Measurements from ENCODE around the gene ZNF217.
"Not testable (repeated sequence)": the region's sequence is repeated elsewhere in the genome, so short reads cannot be mapped to it uniquely, and the experiment has no call there.

ZNF217 gene

DNA sequence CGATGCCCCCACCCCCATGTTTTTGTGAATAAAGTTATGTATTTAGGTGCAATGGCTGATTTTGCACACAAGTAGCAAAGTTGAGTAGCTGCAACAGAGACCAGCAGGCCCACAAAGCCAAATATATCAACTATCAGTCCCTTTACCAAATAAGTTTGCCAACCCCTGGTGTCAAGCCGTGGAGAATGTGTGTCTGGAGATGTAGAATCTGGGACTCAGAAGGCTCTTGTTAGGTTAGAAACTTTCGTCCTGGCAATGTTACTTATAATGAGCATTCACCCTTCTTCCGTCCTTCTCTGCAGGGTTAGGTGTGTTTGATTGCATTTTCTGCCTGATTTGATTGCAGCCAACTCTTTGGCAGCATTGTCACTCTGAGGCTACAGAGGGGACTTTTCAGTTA lies 57.8 kb downstream of the ZNF217 start:
- no peak for DNase-seq (ENCODE audit: low read depth)

GRCh38 chr20:53534037-53534436 lies 59.6 kb downstream of the ZNF217 start:
- TF ChIP-seq, protein P1, sequence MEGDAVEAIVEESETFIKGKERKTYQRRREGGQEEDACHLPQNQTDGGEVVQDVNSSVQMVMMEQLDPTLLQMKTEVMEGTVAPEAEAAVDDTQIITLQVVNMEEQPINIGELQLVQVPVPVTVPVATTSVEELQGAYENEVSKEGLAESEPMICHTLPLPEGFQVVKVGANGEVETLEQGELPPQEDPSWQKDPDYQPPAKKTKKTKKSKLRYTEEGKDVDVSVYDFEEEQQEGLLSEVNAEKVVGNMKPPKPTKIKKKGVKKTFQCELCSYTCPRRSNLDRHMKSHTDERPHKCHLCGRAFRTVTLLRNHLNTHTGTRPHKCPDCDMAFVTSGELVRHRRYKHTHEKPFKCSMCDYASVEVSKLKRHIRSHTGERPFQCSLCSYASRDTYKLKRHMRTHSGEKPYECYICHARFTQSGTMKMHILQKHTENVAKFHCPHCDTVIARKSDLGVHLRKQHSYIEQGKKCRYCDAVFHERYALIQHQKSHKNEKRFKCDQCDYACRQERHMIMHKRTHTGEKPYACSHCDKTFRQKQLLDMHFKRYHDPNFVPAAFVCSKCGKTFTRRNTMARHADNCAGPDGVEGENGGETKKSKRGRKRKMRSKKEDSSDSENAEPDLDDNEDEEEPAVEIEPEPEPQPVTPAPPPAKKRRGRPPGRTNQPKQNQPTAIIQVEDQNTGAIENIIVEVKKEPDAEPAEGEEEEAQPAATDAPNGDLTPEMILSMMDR (IDR thresholded peaks at IDR 0.05; ENCODE audit: low read length, missing control alignments) = no peak
- DNase-seq (ENCODE audit: low read depth) = no peak
- H3K4me3 ChIP-seq (replicated peaks; ENCODE audit: low read depth, low read length) = no peak overlapping the region

More for the DNA sequence above, 57.8 kb downstream of the ZNF217 start:
- TF ChIP-seq, protein P1 (IDR thresholded peaks at IDR 0.05; ENCODE audit: low read length, missing control alignments) = no peak
- H3K4me3 ChIP-seq (replicated peaks; ENCODE audit: low read depth, low read length) = no peak overlapping the region

DNA sequence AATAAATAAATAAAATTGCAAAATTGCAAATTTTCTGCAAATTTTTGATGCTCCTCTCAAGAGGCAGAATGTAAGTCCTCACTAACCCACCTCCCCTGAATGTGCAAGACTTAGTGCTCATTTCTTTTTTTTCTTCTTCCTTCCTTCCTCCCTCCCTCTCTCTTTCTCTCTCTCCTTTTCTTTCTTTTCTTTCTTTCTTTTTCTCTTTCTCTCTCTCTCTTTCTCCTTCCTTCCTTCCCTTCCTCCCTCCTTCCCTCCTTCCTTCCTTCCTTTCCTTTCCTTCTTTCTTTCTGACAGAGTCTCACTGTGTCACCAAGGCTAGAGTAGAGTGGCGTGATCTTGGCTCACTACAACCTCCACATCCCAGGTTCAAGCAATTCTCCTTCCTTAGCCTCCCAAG lies 60.1 kb downstream of the ZNF217 start:
- TF ChIP-seq, protein P1 (IDR thresholded peaks at IDR 0.05; ENCODE audit: low read length, missing control alignments) = no peak
- H3K4me3 ChIP-seq (replicated peaks; ENCODE audit: low read depth, low read length) = no peak overlapping the region
- no peak for DNase-seq (ENCODE audit: low read depth)

DNA sequence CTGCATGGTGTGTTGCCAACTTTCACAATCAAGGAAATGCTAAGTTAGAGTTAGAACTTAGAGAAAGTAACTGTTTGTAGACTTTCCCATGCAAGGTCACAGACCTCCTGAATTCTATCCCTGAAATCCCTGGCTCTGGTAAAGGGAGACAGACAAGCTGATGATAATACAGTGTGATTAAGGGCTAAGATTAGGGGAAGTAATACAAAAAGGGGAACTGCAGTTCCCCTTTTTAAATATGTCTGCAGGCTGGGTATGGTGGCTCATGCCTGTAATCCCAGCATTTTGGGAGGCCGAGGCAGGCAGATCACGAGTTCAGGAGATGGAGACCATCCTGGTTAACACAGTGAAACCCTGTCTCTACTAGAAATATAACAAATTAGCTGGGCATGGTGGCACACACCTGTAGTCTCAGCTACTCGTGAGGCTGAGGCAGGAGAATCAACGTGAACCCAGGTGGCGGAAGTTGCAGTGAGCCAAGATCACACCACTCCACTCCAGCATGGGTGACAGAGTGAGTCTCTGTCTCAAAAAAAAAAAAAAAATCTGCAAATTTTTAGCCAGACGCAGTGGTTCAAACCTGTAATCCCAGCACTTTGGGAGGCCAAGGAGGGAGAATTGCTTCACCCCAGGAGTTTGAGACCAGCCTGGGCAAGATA lies 60.9 kb downstream of the ZNF217 start:
- DNase-seq (ENCODE audit: low read depth); H3K4me3 ChIP-seq (replicated peaks; ENCODE audit: low read depth, low read length): not testable (repeated sequence)

DNA sequence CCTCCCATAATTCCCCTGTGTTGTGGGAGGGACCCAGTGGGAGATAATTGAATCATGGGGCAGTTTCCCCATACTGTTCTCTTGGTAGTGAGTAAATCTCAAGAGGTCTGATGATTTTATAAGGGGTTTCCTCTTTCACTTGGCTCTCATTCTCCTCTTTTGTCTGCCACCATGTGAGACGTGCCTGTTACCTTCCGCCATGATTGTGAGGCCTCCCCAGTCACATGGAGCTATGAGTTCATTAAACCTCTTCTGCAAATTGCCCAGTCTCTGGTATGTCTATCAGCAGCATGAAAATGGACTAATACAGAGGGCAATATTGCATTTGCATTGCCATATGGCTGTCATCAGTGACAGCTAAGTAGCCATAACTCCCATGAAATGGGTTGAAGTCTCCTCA lies 63.2 kb downstream of the ZNF217 start:
- H3K4me3 ChIP-seq (replicated peaks; ENCODE audit: low read depth, low read length) = no peak overlapping the region
- TF ChIP-seq, protein P1 (IDR thresholded peaks at IDR 0.05; ENCODE audit: low read length, missing control alignments) = no peak
- no peak for DNase-seq (ENCODE audit: low read depth)

- no peak for DNase-seq (ENCODE audit: low read depth)
These were observed 64.0 kb downstream of the ZNF217 start for GRCh38 chr20:53529658-53530057.

DNA sequence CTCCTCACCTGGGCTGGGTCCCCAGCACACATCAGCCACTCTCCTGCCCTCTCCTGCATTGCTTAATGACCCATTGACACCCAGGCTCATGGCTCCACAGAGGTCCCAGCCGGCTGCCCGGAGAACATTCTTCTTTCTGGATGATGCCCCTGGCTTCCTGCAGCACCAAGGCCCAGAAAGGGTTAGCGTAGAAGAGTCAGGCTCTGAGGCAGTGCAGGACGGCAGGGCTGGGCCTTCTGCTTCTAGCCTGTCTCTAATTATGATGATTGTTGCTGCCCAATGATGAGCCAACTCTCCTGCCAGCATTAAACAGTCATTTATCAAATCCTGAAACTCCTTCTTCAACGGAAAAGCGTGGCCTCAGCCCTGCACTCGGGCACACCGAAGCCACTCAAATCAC lies 66.4 kb downstream of the ZNF217 start:
- DNase-seq (ENCODE audit: low read depth) = no peak
- TF ChIP-seq, protein P1 (IDR thresholded peaks at IDR 0.05; ENCODE audit: low read length, missing control alignments) = no peak

More at GRCh38 chr20:53529658-53530057, 64.0 kb downstream of the ZNF217 start:
- no peak overlapping the region for H3K4me3 ChIP-seq (replicated peaks; ENCODE audit: low read depth, low read length)
- TF ChIP-seq, protein P1 (IDR thresholded peaks at IDR 0.05; ENCODE audit: low read length, missing control alignments) = no peak

More for the DNA sequence above, 66.4 kb downstream of the ZNF217 start:
- no peak overlapping the region for H3K4me3 ChIP-seq (replicated peaks; ENCODE audit: low read depth, low read length)

Measured in fibroblast of pulmonary artery (primary cell).